Liver (tissue), 9 donors: Measurements from ENCODE around the gene FKBP6. TPM values are rescaled to one million over a fixed set of nuclear protein-coding genes. Genes with fewer than 3 reads are reported as not detected.

Experiments used
- DNase-seq: peaks from one replicate; pipeline ENCODE4 v3.0.0-alpha.2; 2017; ENCODE audit warnings: low spot score
- H3K27ac ChIP-seq, 2 donors: one replicate each; pipeline ENCODE4 v1.7.0; 2013; ENCODE audit warnings: inconsistent platforms in 2 of 2, low read length in 2 of 2, control low read depth in 1 of 2, low read depth in 1 of 2, mild to moderate bottlenecking in 1 of 2
- H3K27me3 ChIP-seq, 4 donors: one replicate each; pipeline versions ENCODE4 v1.6.1 to v1.7.0; 2013; ENCODE audit warnings: low read length in 3 of 4, inconsistent platforms in 1 of 4, mild to moderate bottlenecking in 1 of 4, moderate library complexity in 1 of 4; ENCODE audit not compliant: control insufficient read depth in 4 of 4, insufficient read depth in 4 of 4
- H3K36me3 ChIP-seq, 4 donors: one replicate each; pipeline versions ENCODE4 v1.6.1 to v1.7.0; 2013; ENCODE audit warnings: low read length in 3 of 4, mild to moderate bottlenecking in 3 of 4, low read depth in 1 of 4, moderate library complexity in 1 of 4; ENCODE audit not compliant: control insufficient read depth in 4 of 4, insufficient read depth in 3 of 4
- H3K4me1 ChIP-seq, 4 donors: one replicate each; pipeline versions ENCODE4 v1.6.1 to v1.7.0; 2013; ENCODE audit warnings: low read length in 3 of 4, mild to moderate bottlenecking in 3 of 4, moderate library complexity in 1 of 4; ENCODE audit not compliant: control insufficient read depth in 4 of 4, insufficient read depth in 4 of 4
- H3K4me3 ChIP-seq, 3 donors: one replicate each; pipeline versions ENCODE4 v1.6.1 to v1.7.0; 2013; ENCODE audit warnings: low read length in 3 of 3, control low read depth in 1 of 3, low read depth in 1 of 3, mild to moderate bottlenecking in 1 of 3
- H3K9ac ChIP-seq, 2 donors: one replicate each; pipeline ENCODE4 v1.7.0; 2013; ENCODE audit warnings: low read length in 2 of 2, mild to moderate bottlenecking in 2 of 2, moderate library complexity in 2 of 2, control low read depth in 1 of 2, low read depth in 1 of 2
- H3K9me3 ChIP-seq, 4 donors: one replicate each; pipeline versions ENCODE4 v1.6.1 to v1.7.0; 2013; ENCODE audit warnings: low read length in 3 of 4; ENCODE audit not compliant: control insufficient read depth in 4 of 4
- ATF3 ChIP-seq: IDR thresholded peaks from 2 replicates; pipeline ENCODE4 v1.6.1; 2016; ENCODE audit warnings: antibody characterized with exemption
- CTCF ChIP-seq: fragments of 150-350 bp; IDR thresholded peaks from 2 replicates; pipeline ENCODE4 v1.5.1; 2017; ENCODE audit warnings: improper control_type of control experiment, low read depth, low read length; ENCODE audit not compliant: missing input control
- FOXA1 ChIP-seq: IDR thresholded peaks from 2 replicates; pipeline ENCODE4 v1.6.1; 2016; ENCODE audit warnings: antibody characterized with exemption
- FOXA2 ChIP-seq: IDR thresholded peaks from 2 replicates; pipeline ENCODE4 v1.6.1; 2016; ENCODE audit warnings: antibody characterized with exemption
- HNF4A ChIP-seq, 2 donors: conservative IDR thresholded peaks; 2 replicates each; pipeline ENCODE4 v1.6.1; 2016; ENCODE audit warnings: antibody characterized with exemption in 2 of 2, mild to moderate bottlenecking in 2 of 2
- RAD21 ChIP-seq, 2 donors: IDR thresholded peaks; 2 replicates each; pipeline ENCODE4 v1.6.1; 2016; ENCODE audit warnings: antibody characterized with exemption in 2 of 2, mild to moderate bottlenecking in 2 of 2
- REST ChIP-seq: IDR thresholded peaks from 2 replicates; pipeline ENCODE4 v1.6.1; 2016; ENCODE audit warnings: antibody characterized with exemption, mild to moderate bottlenecking
- RXRA ChIP-seq, 2 donors: IDR thresholded peaks; 2 replicates each; pipeline ENCODE4 v1.6.1; 2017 to 2018; ENCODE audit warnings: antibody characterized with exemption in 2 of 2, mild to moderate bottlenecking in 1 of 2
- SP1 ChIP-seq: IDR thresholded peaks from 2 replicates; pipeline ENCODE4 v1.6.1; 2018; ENCODE audit warnings: antibody characterized with exemption, mild to moderate bottlenecking
- TAF1 ChIP-seq: conservative IDR thresholded peaks from 2 replicates; pipeline ENCODE4 v1.6.1; 2016; ENCODE audit warnings: antibody characterized with exemption, mild to moderate bottlenecking
- YY1 ChIP-seq: IDR thresholded peaks from 2 replicates; pipeline ENCODE4 v1.6.1; 2016; ENCODE audit warnings: antibody characterized with exemption, mild to moderate bottlenecking
- WGBS: extraction: QIAGEN DNeasy Blood & Tissue Kit; methylation state at CpG from one replicate; pipeline ENCODE4 v1.1.7; 2013; 5-methylcytosine and 5-hydroxymethylcytosine counted together
- polyA plus RNA-seq, 2 donors: library from polyadenylated mRNA; stranded (reverse) in 1 of 2; unstranded in 1 of 2; fragments of 200-250 nt in 1 of 2; fragments of >200 nt in 1 of 2; fragmentation: Nextera tagmentation in 1 of 2; extraction: Ambion mirVana in 1 of 2; gene quantifications; one replicate each; pipeline versions ENCODE4 v1.2.1 to v1.2.3, GENCODE V29; 2013 to 2015
- total RNA-seq, 2 donors: library from RNA; depleted of rRNA; stranded (reverse); fragments of >200 nt; gene quantifications; one replicate each; pipeline ENCODE4 v1.2.3, GENCODE V29; 2014
- donor health status: healthy.
- donor health status: healthy.
- donor health status: healthy.
- donor health status: healthy.
- donor health status: healthy.

FKBP6 gene
- total and polyA plus RNA-seq, 4 donors: not detected

- peaks cover 3 to 15% (median 10%) of the 10 kb centered on the region in 4 donors for H3K4me1 ChIP-seq
- H3K9ac ChIP-seq: no peak overlapping the region
- no peak overlapping the region for H3K27ac ChIP-seq
- no peak overlapping the region for H3K4me3 ChIP-seq
- TF ChIP-seq HNF4A (conservative IDR thresholded peaks at IDR 0.05) (peak; percentile 33 to 47), RXRA (IDR thresholded peaks at IDR 0.05) (peak; percentile 11 to 20), REST (no peak), ATF3 (no peak)
- no peaks in the 10 kb centered on the region for H3K9me3 ChIP-seq
- 52% methylated on average over 5 of the region's 5 CpGs for WGBS
- H3K27me3 ChIP-seq: no peaks in the 10 kb centered on the region
- no peak for DNase-seq
- H3K36me3 ChIP-seq: no peaks in the 10 kb centered on the region
Observed at GRCh38 chr7:73356159-73356558, 28.2 kb downstream of the FKBP6 start.

GRCh38 chr7:73358590-73359275, 30.8 kb downstream of the FKBP6 start:
- no peaks in the 10 kb centered on the region for H3K27me3 ChIP-seq
- H3K36me3 ChIP-seq: no peaks in the 10 kb centered on the region
- H3K9me3 ChIP-seq: no peaks in the 10 kb centered on the region
- no peak overlapping the region for H3K9ac ChIP-seq
- WGBS: 74% methylated on average over 21 of the region's 21 CpGs
- H3K4me3 ChIP-seq: peak overlapping the region in 2 of 3 donors; percentile 40 to 47
- no peak for DNase-seq
- no peak for TF ChIP-seq RAD21 (IDR thresholded peaks at IDR 0.05)
- TF ChIP-seq FOXA1: no peak
- TF ChIP-seq YY1: no peak
- no peak for TF ChIP-seq REST
- TF ChIP-seq CTCF: no peak
- TF ChIP-seq ATF3: no peak
- no peak for TF ChIP-seq HNF4A (conservative IDR thresholded peaks at IDR 0.05)
- TF ChIP-seq SP1: no peak
- no peak for TF ChIP-seq TAF1
- TF ChIP-seq FOXA2: no peak
- peak overlapping the region; percentile 43 to 64 for H3K27ac ChIP-seq
- peaks cover 3 to 15% (median 10%) of the 10 kb centered on the region in 4 donors for H3K4me1 ChIP-seq
